ENCODE measurements around the gene PHF19. TPM values are rescaled to one million over a fixed set of nuclear protein-coding genes. Genes with fewer than 3 reads are reported as not detected.

The PHF19 gene
- polyA plus RNA-seq, 3 donors: 4.1 to 37.8 (median 10.6) TPM

- H3K27ac ChIP-seq (ENCODE audit: low read depth, low read length): no peak overlapping the region
- 75 to 81% (median 75%) methylated on average over 8 of the region's 8 CpGs for WGBS, 3 donors
Observed at GRCh38 chr9:120878188-120879130, 1.5 kb upstream of the PHF19 start.

DNA sequence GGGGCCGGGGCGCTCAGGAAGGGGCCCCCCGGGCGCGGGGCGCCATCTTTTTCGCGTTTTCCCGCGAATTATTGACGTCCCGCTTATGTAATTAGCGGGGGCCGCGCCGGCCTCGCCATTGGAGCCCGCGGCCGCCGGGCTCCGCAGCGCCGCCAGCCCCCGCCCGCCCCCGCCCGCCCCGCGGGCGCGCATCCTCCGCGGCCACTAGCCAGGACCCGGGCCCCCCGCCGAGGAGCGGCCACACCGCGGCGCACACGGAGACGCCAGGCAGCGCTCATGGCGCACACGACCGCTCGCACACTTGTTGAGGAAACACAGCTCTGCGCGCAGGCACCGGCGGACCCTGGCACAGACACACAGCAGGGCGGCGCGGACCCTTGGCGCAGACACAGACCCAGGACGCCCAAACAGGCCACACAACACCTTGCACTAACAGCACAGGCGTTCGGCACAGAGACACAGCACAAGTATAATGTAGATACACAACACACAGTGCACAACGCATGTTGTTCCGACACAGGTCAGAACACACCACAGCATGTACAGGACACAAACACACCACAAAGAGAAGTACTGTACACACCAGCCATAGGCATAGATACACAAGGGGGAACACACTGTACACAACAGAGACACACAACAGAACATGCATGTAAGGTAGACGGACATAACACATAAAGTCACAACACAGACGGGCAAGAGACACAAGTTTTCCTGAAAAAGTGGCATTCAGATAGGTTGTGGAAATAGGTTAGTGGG lies 467 bp upstream of the PHF19 start:
- no peak overlapping the region for H3K27ac ChIP-seq (ENCODE audit: low read depth, low read length)
- WGBS, 3 donors: 2 to 5% (median 3%) methylated on average over 44 to 63 of the region's 63 CpGs

DNA sequence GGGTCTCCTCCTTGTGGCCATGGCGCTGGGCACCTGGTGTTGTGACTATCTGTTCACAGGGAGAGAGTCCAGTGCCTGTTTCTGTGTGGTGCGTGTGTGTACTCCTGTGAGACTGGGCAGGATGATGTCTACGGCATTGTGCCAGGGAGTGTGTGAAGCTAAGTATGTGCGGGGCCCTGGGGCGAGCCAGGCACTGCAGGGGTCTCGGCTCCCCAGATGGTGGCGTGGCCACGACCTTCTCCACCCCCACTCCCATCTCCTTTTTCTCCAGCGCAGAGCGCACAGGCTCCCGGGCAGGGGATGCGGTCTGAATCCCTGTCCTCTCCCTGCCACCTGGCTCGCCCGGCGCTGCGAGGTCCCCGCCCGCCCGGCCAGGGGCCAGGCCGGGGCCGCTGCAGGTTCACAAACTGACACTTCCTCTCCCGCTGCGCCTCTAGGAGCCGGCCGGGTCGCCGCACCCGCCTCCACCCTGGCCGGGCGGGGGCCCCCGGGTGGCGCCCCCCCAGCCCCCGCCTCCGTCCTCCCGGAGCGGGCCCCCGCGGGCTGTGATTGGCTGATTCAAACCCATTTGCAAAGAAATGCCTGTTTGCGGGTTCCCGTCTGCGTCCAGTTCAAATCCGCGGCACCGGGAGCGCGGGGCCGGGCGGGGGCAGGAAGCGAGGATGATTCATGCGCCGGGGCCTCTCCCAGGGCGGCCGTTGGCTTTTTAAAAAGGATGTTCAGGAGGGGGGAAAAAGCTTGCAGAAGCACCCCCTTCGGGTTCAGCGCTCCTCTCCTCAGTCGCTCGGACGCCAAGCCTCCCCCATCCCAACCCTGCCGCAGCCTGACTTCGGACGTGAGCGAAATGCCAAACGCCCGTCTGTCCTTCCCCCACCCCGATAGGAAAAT lies 790 bp downstream of the PHF19 start:
- 3 to 4% (median 3%) methylated on average over 51 to 65 of the region's 65 CpGs for WGBS, 3 donors
- H3K27ac ChIP-seq (ENCODE audit: low read depth, low read length): no peak overlapping the region

DNA sequence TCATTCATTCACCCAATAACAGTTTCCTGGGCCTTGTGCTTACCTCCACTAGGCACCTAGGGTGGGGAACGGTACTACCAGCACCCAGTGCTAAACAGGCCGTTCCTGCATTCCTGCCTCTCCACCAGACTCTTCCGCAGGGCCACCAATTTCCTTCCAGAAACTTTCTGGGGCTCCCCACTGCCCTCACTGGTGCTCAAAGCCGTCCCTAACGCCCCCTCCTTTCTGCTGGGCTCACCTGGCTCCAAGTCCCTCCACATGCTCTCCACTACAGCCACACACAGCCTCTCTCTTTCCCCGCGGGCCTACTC lies 1.4 kb downstream of the PHF19 start:
- H3K27ac ChIP-seq (ENCODE audit: low read depth, low read length): no peak overlapping the region
- 45 to 59% (median 50%) methylated on average over 7 of the region's 7 CpGs for WGBS, 3 donors

DNA sequence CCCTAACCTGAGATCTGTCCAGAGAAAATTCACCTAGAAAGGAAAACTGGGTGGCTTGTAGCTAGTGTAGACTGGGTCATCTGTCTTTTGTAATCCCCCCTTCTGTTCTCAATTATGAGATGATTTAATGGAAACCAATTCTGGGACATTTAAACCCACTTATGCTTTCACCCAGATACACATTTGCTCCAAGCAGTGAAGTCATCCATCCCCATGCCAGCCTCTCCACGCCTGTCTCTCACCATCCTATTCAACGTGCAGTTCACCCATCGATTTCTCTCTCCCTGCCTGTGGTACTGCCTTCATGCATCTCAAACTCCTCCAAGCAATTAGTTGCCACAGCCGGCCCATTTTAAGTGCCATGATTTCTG lies 1.8 kb downstream of the PHF19 start:
- no peak overlapping the region for H3K27ac ChIP-seq (ENCODE audit: low read depth, low read length)
- WGBS, 3 donors: 77 to 93% (median 79%) methylated on average over 4 of the region's 4 CpGs

- H3K27ac ChIP-seq (ENCODE audit: low read depth, low read length): no peak overlapping the region
- WGBS, 3 donors: 92 to 94% (median 93%) methylated on average over 10 of the region's 10 CpGs
Observed at GRCh38 chr9:120874226-120875194, 2.5 kb downstream of the PHF19 start.

GRCh38 chr9:120873512-120873911 lies 3.5 kb downstream of the PHF19 start:
- no peak overlapping the region for H3K27ac ChIP-seq (ENCODE audit: low read depth, low read length)
- 81 to 89% (median 84%) methylated on average over 4 of the region's 4 CpGs for WGBS, 3 donors

GRCh38 chr9:120872791-120873502 lies 4.0 kb downstream of the PHF19 start:
- H3K27ac ChIP-seq (ENCODE audit: low read depth, low read length): no peak overlapping the region
- WGBS, 3 donors: 94 to 97% (median 96%) methylated on average over 3 of the region's 3 CpGs

- no peak overlapping the region for H3K27ac ChIP-seq (ENCODE audit: low read depth, low read length)
- WGBS, 3 donors: 69 to 88% (median 71%) methylated on average over 9 of the region's 9 CpGs
Observed at GRCh38 chr9:120870206-120870605, 6.8 kb downstream of the PHF19 start.

- 82 to 92% (median 89%) methylated on average over 10 of the region's 10 CpGs for WGBS, 3 donors
- H3K27ac ChIP-seq (ENCODE audit: low read depth, low read length): no peak overlapping the region
Observed at GRCh38 chr9:120869726-120870125, 7.3 kb downstream of the PHF19 start.

- H3K27ac ChIP-seq (ENCODE audit: low read depth, low read length): no peak overlapping the region
- 29 to 37% (median 33%) methylated on average over 10 of the region's 10 CpGs for WGBS, 3 donors
Observed at GRCh38 chr9:120869360-120869687, 7.7 kb downstream of the PHF19 start.

DNA sequence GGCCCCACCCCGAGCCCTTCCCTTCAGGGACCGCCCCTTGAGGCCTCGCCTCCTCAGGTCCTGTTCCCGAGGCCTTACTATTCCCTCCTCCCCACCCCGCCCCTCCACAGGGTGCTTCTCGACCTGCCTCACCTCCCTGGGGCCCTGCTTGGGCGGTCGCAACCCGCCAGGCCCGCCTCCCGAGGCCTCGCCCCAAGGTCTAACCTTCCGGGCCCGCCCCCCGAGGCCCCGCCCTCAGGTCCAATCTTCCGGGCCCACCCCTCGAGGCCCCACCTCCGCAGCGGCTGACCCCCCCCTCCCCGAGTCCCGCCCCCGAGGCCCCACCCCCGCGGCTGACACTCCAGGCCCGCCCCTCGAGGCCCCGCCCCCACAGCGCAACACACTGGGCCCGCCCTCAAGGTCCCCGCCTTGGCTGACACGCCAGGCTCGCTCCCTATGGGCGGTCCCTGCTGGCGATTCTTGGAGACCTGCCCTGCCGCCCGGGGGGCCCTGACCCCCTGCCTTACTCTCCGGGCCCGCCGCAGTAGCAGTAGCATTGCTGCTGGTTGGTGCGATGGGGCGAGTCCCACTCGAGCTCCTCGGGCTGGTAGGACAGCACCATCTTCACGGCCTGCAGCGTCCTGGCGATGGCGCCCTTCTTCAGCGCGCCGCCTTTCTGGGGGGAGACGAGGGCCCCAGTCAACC lies 8.2 kb downstream of the PHF19 start:
- H3K27ac ChIP-seq (ENCODE audit: low read depth, low read length): no peak overlapping the region
- WGBS, 3 donors: 4 to 10% (median 5%) methylated on average over 36 to 51 of the region's 52 CpGs

DNA sequence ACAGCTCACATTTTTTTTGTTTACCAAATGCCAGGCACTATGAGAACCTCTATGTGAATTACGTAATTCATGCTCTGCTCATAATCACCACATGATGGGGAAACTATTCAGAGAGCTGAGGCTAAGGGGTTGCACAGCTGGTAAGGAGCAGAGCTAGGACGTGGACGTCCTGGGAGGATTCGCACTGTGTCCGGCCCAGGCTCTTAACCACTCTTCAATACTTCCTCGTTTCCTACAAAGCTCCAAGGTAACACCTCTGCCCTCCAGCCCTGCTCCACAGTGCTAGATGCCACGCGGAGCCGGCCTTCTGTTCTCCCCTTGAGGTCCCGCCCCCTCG lies 8.7 kb downstream of the PHF19 start:
- WGBS, 3 donors: 8 to 30% (median 22%) methylated on average over 11 of the region's 11 CpGs
- no peak overlapping the region for H3K27ac ChIP-seq (ENCODE audit: low read depth, low read length)

GRCh38 chr9:120867676-120868338 lies 9.2 kb downstream of the PHF19 start:
- H3K27ac ChIP-seq (ENCODE audit: low read depth, low read length): no peak overlapping the region
- 85 to 90% (median 89%) methylated on average over 15 of the region's 15 CpGs for WGBS, 3 donors

DNA sequence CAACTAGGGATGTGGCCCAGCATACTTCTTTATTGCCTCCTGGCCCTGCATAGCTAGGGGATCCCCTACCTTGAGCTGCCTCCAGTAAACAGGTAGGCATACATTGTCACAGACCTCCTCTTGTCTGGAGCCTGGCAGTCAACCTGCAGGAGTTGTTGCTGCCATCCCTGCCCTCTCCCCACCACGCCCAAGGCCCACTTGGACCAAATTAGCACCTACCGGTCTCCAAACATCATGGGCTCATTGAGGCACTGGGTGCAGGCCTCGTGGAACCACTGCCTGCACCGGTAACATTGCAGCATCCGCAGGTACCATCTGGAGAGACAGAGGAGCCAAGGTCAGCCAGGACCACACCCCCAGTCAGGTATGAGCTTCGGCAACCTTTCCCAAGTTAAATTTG lies 10.3 kb downstream of the PHF19 start:
- no peak overlapping the region for H3K27ac ChIP-seq (ENCODE audit: low read depth, low read length)
- WGBS, 3 donors: 91 to 95% (median 93%) methylated on average over 6 of the region's 6 CpGs

- no peak overlapping the region for H3K27ac ChIP-seq (ENCODE audit: low read depth, low read length)
- WGBS, 3 donors: 58 to 82% (median 58%) methylated on average over 5 of the region's 5 CpGs
Observed at GRCh38 chr9:120865809-120866208, 11.2 kb downstream of the PHF19 start.

Data from adipose tissue (tissue), 3 donors.